Fibroblast of the aortic adventitia (primary cell): ENCODE data around the gene TMEM89. TPM values are rescaled to one million over a fixed set of nuclear protein-coding genes. Genes with fewer than 3 reads are reported as not detected.

Experiments
- DNase-seq: peaks from one replicate; pipeline ENCODE4 v3.0.0-alpha.2; 2010; ENCODE audit warnings: low read depth
- H3K4me3 ChIP-seq: 2 replicates; pipeline ENCODE4 v1.5.1; 2011; ENCODE audit warnings: low read depth, mild to moderate bottlenecking, control low read depth, low read length, moderate library complexity
- CTCF ChIP-seq: IDR thresholded peaks from 2 replicates; pipeline ENCODE4 v1.5.1; 2011; ENCODE audit warnings: mild to moderate bottlenecking, low read length, control low read depth, inconsistent platforms; ENCODE audit not compliant: insufficient read depth
- total RNA-seq: library from RNA; depleted of rRNA; stranded (reverse); fragments of >200 nt; gene quantifications from 2 replicates; pipeline ENCODE4 v1.2.3, GENCODE V29; 2012; ENCODE audit warnings: low replicate concordance

TMEM89 gene
- total RNA-seq, 1 donor: not detected

- no peak for DNase-seq
- no peak overlapping the region for H3K4me3 ChIP-seq
- no peak for TF ChIP-seq CTCF
Observed at GRCh38 chr3:48600711-48601621, 20.6 kb downstream of the TMEM89 start.

DNA sequence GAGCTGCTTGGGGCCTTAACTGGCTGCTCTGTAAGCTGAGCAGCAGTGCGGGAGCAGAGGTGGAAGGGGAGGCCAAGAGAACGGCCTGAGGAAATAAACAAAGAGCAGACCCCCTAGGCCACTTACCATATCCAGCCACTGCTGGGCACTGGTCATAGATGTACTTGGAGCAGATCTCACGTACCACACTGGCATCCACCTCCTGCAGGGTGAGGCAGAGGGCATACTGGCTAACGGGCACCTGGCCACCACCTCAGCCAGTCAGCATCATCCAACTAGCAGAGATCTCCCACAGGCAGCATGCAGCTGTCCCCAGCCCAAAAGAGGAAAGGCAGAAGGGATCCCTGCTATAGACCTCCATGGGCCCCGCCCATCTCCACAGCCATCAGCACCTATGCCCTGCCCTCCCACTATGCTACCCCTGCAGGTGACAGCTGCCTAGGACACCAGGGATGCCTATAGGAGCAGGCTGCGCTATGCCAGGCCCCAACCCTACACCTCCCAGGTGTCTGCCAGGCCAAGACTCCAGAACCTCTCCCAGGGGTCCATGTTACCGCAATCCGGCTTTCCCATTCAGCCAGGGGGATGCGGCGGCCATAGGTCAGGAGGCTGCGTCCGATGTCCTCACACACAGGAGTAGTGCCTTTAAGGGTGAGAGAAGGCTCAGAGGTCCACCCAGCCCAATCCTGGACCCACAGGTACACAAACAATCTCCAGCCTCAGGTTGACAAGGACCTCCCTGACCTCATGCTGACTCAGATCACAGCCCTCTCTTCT is 21.9 kb downstream of the TMEM89 start:
- no peak overlapping the region for H3K4me3 ChIP-seq
- no peak for TF ChIP-seq CTCF
- DNase-seq: no peak

GRCh38 chr3:48599077-48599501 is 22.5 kb downstream of the TMEM89 start:
- no peak overlapping the region for H3K4me3 ChIP-seq
- no peak for DNase-seq
- no peak for TF ChIP-seq CTCF

DNA sequence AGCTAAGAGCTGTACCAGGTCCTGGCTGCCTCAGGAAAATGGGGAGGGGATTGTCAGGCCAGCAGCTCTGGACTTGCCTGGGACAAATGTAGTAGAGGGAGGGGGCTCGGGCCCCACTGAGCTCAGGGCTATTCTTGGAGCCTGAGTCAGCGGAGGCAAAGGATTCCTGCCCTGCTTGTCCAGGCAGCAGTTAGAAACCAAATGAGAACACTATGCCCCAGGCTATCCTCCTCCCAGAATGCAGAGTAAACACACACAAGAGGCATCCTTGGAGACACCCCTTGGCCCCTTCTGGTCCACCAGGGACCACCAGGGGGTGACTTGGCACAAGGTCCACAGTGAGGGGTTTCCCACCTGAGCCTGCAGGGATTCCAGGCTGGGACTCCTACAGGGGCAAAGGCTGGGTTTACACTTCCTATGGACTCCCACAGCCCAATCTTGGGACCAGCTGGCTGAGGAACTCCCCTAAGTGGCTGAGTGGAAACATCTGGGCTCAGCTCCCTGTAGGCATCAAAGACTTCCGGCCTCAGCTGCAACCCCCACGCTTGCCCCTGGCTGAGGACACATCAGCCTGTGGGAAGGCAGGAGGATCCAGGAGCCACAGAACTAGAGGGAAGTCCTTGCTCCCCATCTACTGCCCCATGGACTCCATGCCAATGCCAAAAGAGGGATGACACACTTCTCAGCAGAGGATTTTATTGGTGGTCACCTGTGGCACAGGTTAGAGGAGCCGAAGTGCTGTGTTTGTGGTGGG is 23.1 kb downstream of the TMEM89 start:
- no peak overlapping the region for H3K4me3 ChIP-seq
- TF ChIP-seq CTCF: no peak

GRCh38 chr3:48597408-48597800 is 24.2 kb downstream of the TMEM89 start:
- no peak overlapping the region for H3K4me3 ChIP-seq
- no peak for TF ChIP-seq CTCF
- DNase-seq: no peak

More for the DNA sequence above, 23.1 kb downstream of the TMEM89 start:
- DNase-seq: peak; percentile 86

GRCh38 chr3:48596676-48597407 is 24.7 kb downstream of the TMEM89 start:
- H3K4me3 ChIP-seq: no peak overlapping the region
- no peak for DNase-seq
- TF ChIP-seq CTCF: no peak
